ENCODE results near the gene KCTD1.

Gene KCTD1

GRCh38 chr18:26540043-26540628, 8.2 kb downstream of the KCTD1 start:
- TF ChIP-seq, protein P1, sequence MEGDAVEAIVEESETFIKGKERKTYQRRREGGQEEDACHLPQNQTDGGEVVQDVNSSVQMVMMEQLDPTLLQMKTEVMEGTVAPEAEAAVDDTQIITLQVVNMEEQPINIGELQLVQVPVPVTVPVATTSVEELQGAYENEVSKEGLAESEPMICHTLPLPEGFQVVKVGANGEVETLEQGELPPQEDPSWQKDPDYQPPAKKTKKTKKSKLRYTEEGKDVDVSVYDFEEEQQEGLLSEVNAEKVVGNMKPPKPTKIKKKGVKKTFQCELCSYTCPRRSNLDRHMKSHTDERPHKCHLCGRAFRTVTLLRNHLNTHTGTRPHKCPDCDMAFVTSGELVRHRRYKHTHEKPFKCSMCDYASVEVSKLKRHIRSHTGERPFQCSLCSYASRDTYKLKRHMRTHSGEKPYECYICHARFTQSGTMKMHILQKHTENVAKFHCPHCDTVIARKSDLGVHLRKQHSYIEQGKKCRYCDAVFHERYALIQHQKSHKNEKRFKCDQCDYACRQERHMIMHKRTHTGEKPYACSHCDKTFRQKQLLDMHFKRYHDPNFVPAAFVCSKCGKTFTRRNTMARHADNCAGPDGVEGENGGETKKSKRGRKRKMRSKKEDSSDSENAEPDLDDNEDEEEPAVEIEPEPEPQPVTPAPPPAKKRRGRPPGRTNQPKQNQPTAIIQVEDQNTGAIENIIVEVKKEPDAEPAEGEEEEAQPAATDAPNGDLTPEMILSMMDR (conservative IDR thresholded peaks at IDR 0.05; ENCODE audit: low read depth, low read length): no peak
- no peak overlapping the region for H3K4me3 ChIP-seq (ENCODE audit: low read length)
- DNase-seq (ENCODE audit: low read depth): no peak

DNA sequence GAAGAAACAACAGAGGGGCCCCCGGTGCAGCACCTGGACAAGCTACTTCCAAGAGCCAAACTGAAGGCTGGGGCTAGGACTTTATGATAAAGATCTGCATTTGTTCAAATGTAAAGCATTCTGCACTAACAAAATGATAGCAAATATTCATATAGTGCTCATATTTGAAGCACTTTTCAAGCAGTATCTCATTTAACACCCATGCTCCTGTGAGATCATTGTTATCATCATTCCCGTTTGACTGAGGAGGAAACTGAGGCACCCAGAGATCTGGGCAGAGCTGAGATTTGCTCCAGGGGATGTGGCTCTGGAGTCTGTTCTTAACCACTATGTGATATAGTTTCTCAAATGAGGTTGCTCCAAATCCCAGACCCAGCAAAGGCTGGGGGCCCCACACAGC, 9.8 kb downstream of the KCTD1 start:
- TF ChIP-seq, protein P1 (conservative IDR thresholded peaks at IDR 0.05; ENCODE audit: low read depth, low read length): no peak
- no peak for DNase-seq (ENCODE audit: low read depth)
- H3K4me3 ChIP-seq (ENCODE audit: low read length): no peak overlapping the region

DNA sequence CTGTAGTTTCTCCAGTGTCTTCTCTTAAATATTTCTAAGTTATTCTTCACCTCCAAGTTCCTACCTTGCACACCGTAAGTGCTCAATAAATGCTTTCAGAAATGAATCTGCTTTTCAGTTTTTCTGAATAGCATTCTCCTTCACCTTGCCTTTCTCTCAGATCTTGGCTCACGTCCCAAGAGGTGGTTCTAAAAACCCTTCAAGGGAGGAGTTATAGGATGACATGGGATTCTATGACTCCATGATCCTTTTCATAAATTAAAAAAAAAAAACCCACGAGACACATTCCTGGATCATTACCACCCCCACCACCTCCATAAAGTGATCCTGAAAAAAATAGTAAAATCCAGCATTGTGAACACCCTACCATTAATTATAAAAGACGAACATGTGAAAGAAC, 11.7 kb downstream of the KCTD1 start:
- H3K4me3 ChIP-seq (ENCODE audit: low read length): no peak overlapping the region
- TF ChIP-seq, protein P1 (conservative IDR thresholded peaks at IDR 0.05; ENCODE audit: low read depth, low read length): no peak
- no peak for DNase-seq (ENCODE audit: low read depth)

- DNase-seq (ENCODE audit: low read depth): no peak
- H3K4me3 ChIP-seq (ENCODE audit: low read length): no peak overlapping the region
- TF ChIP-seq, protein P1 (conservative IDR thresholded peaks at IDR 0.05; ENCODE audit: low read depth, low read length): no peak
Measured at GRCh38 chr18:26536032-26536431, 12.3 kb downstream of the KCTD1 start.

DNA sequence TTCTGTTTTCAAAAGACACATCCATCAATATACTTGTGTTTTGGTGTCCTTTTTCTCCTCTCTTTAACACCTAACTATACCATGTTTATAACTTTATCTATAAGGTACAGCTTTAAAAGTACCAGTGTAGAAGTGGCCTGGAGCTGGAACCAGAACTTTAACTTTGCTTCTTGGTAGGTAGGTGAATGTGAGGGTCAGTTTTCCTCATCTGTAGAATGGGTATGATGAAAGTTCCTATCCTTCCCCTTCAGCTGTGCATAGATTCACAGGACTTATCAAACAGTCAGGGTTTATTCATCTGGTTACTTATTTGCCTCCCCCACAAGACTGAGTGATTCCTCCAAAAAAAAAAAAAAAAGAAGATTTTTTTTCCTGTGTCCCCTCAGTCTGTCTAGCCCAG, 12.7 kb downstream of the KCTD1 start:
- H3K4me3 ChIP-seq (ENCODE audit: low read length): no peak overlapping the region
- TF ChIP-seq, protein P1 (conservative IDR thresholded peaks at IDR 0.05; ENCODE audit: low read depth, low read length): no peak
- DNase-seq (ENCODE audit: low read depth): no peak

DNA sequence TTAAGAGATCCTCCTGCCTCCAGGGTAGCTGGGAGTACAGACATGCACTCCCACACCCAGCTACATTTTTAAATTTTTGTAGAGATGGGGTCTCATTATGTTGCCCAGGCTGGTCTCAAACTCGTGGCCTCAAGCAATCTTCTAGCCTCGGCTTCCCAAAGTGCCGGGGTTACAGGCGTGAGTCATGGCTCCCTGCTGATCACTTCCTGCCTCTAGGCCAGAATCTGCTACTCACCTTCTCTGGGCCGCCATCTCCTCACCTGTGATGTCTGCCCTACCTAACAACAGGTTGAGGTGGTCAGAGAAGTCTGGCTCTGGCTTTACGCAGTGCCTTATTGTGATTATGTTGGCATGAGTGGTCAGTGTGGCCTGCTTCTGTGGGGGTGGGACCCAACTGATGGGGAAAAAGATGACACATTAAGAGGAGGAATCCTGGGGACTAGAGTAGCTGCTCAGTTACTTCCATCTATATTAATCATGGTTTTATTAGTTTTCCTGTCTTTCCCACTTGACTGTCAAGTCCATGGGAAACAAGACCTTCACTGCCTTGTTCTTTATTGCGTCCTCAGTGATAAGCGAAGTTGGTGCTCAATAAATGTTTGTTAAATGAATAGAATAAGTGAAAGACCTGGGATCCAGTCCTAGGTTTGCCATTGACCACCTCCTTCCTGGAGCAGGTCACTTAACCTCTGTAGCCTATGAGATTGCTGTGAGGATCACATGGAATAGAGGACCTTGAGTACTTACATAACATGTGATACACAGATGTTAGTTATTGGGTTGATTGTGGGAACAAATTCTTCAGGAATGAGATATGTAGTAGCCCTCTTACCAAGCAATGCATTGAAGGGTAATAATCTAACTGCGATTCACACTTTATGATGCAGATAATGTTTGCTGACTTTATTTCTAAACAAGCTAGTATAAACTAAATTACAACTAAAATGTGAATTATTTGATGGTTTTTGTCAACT, 15.7 kb downstream of the KCTD1 start:
- TF ChIP-seq, protein P1 (conservative IDR thresholded peaks at IDR 0.05; ENCODE audit: low read depth, low read length): no peak
- DNase-seq (ENCODE audit: low read depth): no peak
- H3K4me3 ChIP-seq (ENCODE audit: low read length): no peak overlapping the region
